Measurements from ENCODE around the gene GOLPH3. TPM values are rescaled to one million over a fixed set of nuclear protein-coding genes. Genes with fewer than 3 reads are reported as not detected.

Gene GOLPH3
- polyA plus RNA-seq, 1 donor from 2014 or later: 75.8 TPM

DNA sequence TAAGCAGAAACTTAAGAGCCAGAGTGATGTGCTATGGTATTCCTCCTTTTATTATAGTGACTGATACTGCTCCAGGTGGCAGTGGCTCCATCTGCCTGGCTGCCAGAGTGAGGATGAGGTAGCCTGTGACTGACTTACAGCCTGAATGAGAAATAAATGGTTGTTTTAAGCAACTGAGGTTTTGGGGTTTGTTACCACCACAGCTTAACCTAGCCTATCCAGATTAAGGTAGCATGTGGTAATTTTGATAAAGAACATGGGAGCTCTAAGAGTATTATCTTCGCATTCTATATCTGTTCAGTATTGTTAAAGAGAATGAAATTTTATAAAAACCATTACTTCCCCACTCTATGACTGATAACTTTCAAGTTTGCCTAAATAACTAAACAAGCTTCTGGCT lies 39.0 kb downstream of the GOLPH3 start:
- Histone ChIP-seq H3K36me3 (ENCODE audit: insufficient read depth, low read length) (no peaks in the 10 kb centered on the region), H3K4me3 (ENCODE audit: low read length) (no peak overlapping the region), H3K9me3 (ENCODE audit: low read length) (no peaks in the 10 kb centered on the region), H3K27ac (ENCODE audit: low read length) (no peak overlapping the region), H2AFZ (ENCODE audit: low read depth, low read length) (no peak overlapping the region), H4K20me1 (ENCODE audit: insufficient read depth) (no peaks in the 10 kb centered on the region), H3K27me3 (ENCODE audit: insufficient read depth, low read depth, low read length) (no peaks in the 10 kb centered on the region), H3F3A (ENCODE audit: insufficient read depth, low read length, poor library complexity, severe bottlenecking) (no peaks in the 10 kb centered on the region), H3K9ac (ENCODE audit: low read length) (no peak overlapping the region), H3K9me2 (ENCODE audit: insufficient read depth, low read length) (no peaks in the 10 kb centered on the region), H3K4me2 (ENCODE audit: low read length) (no peak overlapping the region), H3K79me2 (replicated peaks; ENCODE audit: insufficient read depth, low read length) (peaks cover 6% of the 10 kb centered on the region)
- TF ChIP-seq RAD21 (conservative IDR thresholded peaks at IDR 0.05) (no peak), TAF1 (IDR thresholded peaks at IDR 0.05; ENCODE audit: low read depth) (no peak), EP300 (conservative IDR thresholded peaks at IDR 0.05; ENCODE audit: poor library complexity, severe bottlenecking) (no peak), EZH2 (IDR thresholded peaks at IDR 0.05; ENCODE audit: borderline replicate concordance, insufficient read depth, low read length, poor library complexity, severe bottlenecking) (no peak), SMC3 (conservative IDR thresholded peaks at IDR 0.05; ENCODE audit: poor library complexity) (no peak), POLR2AphosphoS5 (IDR thresholded peaks at IDR 0.05) (no peak), MXI1 (conservative IDR thresholded peaks at IDR 0.05; ENCODE audit: poor library complexity, severe bottlenecking) (no peak)
- TF ChIP-seq, protein P1, sequence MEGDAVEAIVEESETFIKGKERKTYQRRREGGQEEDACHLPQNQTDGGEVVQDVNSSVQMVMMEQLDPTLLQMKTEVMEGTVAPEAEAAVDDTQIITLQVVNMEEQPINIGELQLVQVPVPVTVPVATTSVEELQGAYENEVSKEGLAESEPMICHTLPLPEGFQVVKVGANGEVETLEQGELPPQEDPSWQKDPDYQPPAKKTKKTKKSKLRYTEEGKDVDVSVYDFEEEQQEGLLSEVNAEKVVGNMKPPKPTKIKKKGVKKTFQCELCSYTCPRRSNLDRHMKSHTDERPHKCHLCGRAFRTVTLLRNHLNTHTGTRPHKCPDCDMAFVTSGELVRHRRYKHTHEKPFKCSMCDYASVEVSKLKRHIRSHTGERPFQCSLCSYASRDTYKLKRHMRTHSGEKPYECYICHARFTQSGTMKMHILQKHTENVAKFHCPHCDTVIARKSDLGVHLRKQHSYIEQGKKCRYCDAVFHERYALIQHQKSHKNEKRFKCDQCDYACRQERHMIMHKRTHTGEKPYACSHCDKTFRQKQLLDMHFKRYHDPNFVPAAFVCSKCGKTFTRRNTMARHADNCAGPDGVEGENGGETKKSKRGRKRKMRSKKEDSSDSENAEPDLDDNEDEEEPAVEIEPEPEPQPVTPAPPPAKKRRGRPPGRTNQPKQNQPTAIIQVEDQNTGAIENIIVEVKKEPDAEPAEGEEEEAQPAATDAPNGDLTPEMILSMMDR (IDR thresholded peaks at IDR 0.05; ENCODE audit: poor library complexity, severe bottlenecking): no peak
- TF ChIP-seq, protein P2, sequence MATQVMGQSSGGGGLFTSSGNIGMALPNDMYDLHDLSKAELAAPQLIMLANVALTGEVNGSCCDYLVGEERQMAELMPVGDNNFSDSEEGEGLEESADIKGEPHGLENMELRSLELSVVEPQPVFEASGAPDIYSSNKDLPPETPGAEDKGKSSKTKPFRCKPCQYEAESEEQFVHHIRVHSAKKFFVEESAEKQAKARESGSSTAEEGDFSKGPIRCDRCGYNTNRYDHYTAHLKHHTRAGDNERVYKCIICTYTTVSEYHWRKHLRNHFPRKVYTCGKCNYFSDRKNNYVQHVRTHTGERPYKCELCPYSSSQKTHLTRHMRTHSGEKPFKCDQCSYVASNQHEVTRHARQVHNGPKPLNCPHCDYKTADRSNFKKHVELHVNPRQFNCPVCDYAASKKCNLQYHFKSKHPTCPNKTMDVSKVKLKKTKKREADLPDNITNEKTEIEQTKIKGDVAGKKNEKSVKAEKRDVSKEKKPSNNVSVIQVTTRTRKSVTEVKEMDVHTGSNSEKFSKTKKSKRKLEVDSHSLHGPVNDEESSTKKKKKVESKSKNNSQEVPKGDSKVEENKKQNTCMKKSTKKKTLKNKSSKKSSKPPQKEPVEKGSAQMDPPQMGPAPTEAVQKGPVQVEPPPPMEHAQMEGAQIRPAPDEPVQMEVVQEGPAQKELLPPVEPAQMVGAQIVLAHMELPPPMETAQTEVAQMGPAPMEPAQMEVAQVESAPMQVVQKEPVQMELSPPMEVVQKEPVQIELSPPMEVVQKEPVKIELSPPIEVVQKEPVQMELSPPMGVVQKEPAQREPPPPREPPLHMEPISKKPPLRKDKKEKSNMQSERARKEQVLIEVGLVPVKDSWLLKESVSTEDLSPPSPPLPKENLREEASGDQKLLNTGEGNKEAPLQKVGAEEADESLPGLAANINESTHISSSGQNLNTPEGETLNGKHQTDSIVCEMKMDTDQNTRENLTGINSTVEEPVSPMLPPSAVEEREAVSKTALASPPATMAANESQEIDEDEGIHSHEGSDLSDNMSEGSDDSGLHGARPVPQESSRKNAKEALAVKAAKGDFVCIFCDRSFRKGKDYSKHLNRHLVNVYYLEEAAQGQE (IDR thresholded peaks at IDR 0.05; ENCODE audit: borderline replicate concordance): no peak

DNA sequence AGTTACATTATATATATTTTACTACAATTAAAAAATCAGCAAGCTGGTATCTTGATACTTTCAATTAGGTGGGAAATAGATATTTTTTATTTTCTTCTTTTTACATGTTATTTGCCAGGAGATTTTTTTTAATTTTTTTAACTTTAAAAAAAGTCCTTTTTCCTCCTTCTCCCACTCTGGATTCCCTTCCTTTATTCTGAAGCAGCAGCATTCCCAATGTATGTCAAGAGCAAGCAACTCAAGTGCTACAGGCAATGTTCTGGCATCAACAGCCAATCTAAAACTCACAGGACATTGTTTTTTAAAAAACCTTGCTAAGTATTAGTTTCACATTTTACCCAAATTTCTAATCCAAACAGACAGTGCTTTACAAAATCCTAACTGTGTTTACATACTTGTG lies 41.4 kb downstream of the GOLPH3 start:
- H4K20me1 ChIP-seq (ENCODE audit: insufficient read depth): no peaks in the 10 kb centered on the region
- H3K27ac ChIP-seq (ENCODE audit: low read length): no peak overlapping the region
- peaks cover 9% of the 10 kb centered on the region for H3K79me2 ChIP-seq (replicated peaks; ENCODE audit: insufficient read depth, low read length)
- no peaks in the 10 kb centered on the region for H3K9me2 ChIP-seq (ENCODE audit: insufficient read depth, low read length)
- H3K27me3 ChIP-seq (ENCODE audit: insufficient read depth, low read depth, low read length): no peaks in the 10 kb centered on the region
- no peaks in the 10 kb centered on the region for H3F3A ChIP-seq (ENCODE audit: insufficient read depth, low read length, poor library complexity, severe bottlenecking)
- H3K4me2 ChIP-seq (ENCODE audit: low read length): no peak overlapping the region
- no peak overlapping the region for H2AFZ ChIP-seq (ENCODE audit: low read depth, low read length)
- H3K4me3 ChIP-seq (ENCODE audit: low read length): no peak overlapping the region
- H3K9me3 ChIP-seq (ENCODE audit: low read length): no peaks in the 10 kb centered on the region
- no peak overlapping the region for H3K9ac ChIP-seq (ENCODE audit: low read length)
- TF ChIP-seq, protein P2 (IDR thresholded peaks at IDR 0.05; ENCODE audit: borderline replicate concordance): no peak
- TF ChIP-seq, protein P1 (IDR thresholded peaks at IDR 0.05; ENCODE audit: poor library complexity, severe bottlenecking): no peak
- TF ChIP-seq SMC3 (conservative IDR thresholded peaks at IDR 0.05; ENCODE audit: poor library complexity) (no peak), POLR2AphosphoS5 (IDR thresholded peaks at IDR 0.05) (no peak), TAF1 (IDR thresholded peaks at IDR 0.05; ENCODE audit: low read depth) (no peak), RAD21 (conservative IDR thresholded peaks at IDR 0.05) (no peak), EZH2 (IDR thresholded peaks at IDR 0.05; ENCODE audit: borderline replicate concordance, insufficient read depth, low read length, poor library complexity, severe bottlenecking) (no peak), MXI1 (conservative IDR thresholded peaks at IDR 0.05; ENCODE audit: poor library complexity, severe bottlenecking) (no peak), EP300 (conservative IDR thresholded peaks at IDR 0.05; ENCODE audit: poor library complexity, severe bottlenecking) (no peak)
- no peaks in the 10 kb centered on the region for H3K36me3 ChIP-seq (ENCODE audit: insufficient read depth, low read length)

Data from neural cell (in vitro differentiated cells).